ENCODE results near the gene SLC7A10.
"Not testable (repeated sequence)": the region's sequence is repeated elsewhere in the genome, so short reads cannot be mapped to it uniquely, and the experiment has no call there.

Gene SLC7A10

DNA sequence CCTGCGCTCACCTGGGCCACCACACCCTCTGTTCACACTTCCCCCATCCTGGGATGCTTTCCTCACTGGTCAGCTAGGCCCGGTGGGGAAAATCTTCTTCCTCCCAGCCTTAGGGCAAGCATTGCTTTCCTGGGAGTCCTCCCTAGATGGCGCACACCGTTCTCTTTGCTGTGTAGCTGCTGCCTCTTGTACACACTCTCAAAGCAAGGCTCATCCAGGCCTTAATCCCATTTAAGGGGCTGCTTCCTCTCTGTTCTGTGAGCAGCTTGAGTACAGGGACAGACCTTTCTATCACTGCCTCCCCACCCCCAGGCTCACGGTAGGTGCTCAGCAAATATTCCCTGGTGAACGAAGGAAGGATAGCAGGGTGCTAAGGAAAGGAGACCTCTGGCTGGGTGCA lies 11.1 kb downstream of the SLC7A10 start:
- TF ChIP-seq, protein P1, sequence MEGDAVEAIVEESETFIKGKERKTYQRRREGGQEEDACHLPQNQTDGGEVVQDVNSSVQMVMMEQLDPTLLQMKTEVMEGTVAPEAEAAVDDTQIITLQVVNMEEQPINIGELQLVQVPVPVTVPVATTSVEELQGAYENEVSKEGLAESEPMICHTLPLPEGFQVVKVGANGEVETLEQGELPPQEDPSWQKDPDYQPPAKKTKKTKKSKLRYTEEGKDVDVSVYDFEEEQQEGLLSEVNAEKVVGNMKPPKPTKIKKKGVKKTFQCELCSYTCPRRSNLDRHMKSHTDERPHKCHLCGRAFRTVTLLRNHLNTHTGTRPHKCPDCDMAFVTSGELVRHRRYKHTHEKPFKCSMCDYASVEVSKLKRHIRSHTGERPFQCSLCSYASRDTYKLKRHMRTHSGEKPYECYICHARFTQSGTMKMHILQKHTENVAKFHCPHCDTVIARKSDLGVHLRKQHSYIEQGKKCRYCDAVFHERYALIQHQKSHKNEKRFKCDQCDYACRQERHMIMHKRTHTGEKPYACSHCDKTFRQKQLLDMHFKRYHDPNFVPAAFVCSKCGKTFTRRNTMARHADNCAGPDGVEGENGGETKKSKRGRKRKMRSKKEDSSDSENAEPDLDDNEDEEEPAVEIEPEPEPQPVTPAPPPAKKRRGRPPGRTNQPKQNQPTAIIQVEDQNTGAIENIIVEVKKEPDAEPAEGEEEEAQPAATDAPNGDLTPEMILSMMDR (IDR thresholded peaks at IDR 0.05; ENCODE audit: control extremely low read depth, extremely low read depth, low read depth, missing control alignments): no peak
- DNase-seq (ENCODE audit: extremely low spot score): no peak
- ChIA-PET POLR2A (no interaction called here), CTCF (interaction anchor here (1.4 kb wide), 1 partner anchor 191 kb away, joined by 3 read pairs; no protein-coding TSS in a partner anchor)

DNA sequence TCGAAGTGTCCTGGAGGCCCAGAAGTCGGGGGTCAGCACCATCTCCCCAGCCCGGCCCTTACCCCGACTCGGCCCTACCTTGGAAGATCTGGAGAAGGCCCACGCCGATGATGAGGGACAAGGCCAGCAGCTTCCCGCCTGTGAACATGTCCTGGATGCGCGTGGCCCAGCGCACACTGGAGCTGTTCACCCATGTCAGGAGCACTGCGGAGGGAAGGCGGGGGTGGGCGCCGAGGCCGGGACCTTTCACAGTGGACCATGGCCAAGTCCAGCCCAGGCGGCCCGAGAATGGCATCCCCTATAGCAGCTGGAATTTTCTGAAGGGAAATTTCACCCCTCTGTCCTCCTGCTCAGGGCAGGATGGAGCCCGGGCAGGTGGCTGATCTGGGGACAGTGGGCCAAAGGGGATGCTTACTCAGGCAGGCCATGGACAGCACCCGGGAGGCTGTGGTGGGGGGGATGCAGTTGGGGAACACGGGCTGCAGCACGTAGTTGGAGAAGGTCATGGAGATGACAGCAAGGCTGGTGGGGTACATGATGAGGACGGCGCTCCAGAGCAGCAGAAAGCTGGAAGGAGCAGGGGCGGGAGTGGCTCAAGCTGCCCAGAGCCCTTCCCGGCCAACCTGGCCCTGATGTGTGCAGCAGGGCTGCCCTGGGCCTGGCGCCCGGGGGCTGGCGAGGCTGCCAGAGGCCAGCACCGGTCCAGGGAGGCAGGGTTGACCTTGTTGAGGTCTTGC lies 13.0 kb downstream of the SLC7A10 start:
- CTCF ChIA-PET: no interaction called here
- no peak for DNase-seq (ENCODE audit: extremely low spot score)
- POLR2A ChIA-PET: no interaction called here
- TF ChIP-seq, protein P1 (IDR thresholded peaks at IDR 0.05; ENCODE audit: control extremely low read depth, extremely low read depth, low read depth, missing control alignments): no peak

DNA sequence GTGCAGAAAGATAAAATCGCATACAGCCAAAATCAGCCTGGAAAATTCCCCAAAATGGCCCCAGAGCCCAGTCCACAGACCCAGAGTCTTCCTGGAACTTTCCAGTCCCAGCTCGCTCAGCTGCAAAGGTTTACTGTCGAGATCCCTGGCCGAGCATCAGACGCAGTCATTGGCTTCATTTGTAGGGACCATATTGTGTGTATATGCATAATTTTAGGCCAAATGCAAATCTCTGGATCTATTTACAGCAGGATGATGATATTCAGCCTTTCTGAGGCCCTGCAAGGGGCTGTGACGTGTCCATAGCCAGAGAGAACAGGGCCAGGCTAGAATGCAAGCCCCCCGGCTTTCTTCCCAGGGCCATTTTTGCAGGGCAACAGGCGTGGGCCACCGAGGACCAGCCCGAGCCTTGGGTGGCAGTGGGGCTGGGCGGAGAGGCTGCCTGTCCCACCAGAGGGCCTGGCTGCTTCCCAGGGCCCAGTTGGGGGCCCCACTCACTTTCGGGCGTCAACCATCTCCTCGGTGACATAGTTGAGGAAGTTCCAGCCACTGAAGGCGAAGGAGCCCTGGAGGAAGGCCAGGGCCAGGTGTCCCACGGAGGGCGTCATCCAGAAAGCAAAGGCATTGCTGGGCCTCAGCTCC lies 13.7 kb downstream of the SLC7A10 start:
- ChIA-PET CTCF (no interaction called here), POLR2A (no interaction called here)
- TF ChIP-seq, protein P1 (IDR thresholded peaks at IDR 0.05; ENCODE audit: control extremely low read depth, extremely low read depth, low read depth, missing control alignments): no peak
- no peak for DNase-seq (ENCODE audit: extremely low spot score)

DNA sequence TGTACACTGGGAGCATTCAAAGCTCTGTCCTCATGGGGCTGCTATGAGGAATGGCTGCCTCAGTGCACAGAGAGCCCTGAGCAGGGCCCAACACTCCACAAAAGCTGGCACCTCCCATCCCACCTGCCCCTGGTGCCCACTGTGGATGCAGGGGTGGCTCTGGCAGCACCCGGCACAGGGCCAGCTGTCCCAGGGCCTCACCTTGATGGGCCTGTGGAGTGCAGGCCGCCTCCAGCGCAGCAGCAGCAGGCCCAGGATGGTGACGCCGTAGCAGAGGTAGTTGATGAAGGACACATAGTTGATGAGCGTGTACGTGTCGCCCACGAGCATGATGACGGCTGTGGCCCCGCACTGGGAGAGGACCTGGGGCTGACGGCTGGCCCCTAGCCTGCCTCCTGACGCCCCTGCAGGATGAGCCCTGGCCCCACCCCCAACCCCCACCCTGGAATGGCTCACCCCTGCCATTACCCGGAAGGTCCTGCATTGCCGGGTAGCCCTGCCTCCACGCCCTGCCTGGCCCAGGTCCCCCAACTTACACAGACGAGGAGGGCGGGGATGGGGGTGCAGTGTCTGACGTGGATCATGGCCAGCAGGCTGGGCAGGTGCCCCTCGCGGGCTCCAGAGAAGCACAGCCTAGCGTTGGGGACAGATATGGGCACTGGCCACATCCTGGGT lies 15.2 kb downstream of the SLC7A10 start:
- CTCF ChIA-PET: interaction anchor here (0.6 to 1.4 kb wide), 3 partner anchors 26 to 862 kb away, joined by 3 to 4 read pairs (median 3); no protein-coding TSS in a partner anchor
- TF ChIP-seq, protein P1 (IDR thresholded peaks at IDR 0.05; ENCODE audit: control extremely low read depth, extremely low read depth, low read depth, missing control alignments): no peak
- POLR2A ChIA-PET: no interaction called here
- DNase-seq (ENCODE audit: extremely low spot score): no peak

DNA sequence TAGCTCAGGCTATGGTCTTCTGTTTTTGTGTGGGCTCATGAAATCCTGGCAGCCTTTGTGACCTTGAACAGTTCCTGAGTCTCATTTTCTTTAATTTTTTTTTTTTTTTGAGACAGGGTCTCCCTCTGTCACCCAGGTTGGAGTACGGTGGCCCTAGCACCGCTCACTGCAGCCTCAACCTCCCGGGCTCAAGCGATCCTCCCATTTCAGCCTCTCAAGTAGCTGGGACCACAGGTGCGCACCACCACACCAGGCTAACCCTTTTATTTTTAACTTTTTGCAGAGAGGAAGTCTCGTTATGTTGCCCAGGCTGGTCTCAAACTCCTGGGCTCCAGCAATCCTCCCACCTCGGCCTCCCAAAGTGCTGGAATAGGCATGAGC lies 15.8 kb downstream of the SLC7A10 start:
- DNase-seq (ENCODE audit: extremely low spot score); POLR2A ChIA-PET: not testable (repeated sequence)
- CTCF ChIA-PET: interaction anchor here (0.8 to 1.4 kb wide), 2 partner anchors 13 to 197 kb away, joined by 3 to 4 read pairs; no protein-coding TSS in a partner anchor

DNA sequence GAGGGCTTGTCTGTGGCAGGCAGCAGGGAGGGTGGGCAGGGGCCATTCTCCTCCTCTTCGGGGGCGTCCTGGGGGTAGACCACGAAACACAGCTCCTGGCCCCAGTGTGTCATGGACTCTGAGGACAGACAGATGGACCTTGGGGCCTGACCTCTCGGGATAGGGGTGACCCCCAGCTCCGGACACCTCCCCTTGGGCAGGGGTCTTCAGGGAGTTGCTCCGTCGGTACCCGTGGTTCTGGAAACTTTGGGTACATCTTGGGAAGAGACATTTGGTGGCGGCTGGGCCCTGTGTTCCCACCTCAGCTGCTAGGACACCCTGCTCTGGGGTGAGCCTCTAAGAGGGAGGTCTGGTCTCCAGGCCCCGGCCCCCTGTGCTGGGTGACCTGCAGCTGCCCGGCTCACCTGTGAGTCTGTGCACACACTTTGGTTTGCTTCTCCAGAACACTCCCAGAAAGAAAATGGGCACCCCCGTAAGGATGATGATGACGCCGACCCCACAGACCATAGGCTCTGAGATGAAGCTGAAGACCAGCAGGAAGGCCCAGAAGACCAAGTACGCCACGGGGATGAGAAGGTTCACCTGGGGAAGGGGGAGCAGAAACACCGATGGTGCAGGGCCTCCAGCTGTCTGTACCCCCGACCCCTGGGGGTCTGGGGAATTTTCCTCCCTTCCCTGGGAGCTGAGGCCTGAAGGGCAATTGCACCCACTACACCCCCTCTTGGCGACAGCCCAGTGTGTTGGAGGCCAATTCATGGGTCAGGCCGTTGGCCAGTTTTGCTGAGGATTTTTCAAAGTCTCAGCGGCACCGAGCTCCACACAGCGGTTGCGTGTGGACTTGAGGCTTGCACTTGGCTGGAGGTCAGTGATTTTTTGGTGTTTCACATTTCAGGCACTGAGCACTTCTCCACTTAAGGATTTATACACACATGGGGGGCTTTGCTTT lies 16.5 kb downstream of the SLC7A10 start:
- TF ChIP-seq, protein P1 (IDR thresholded peaks at IDR 0.05; ENCODE audit: control extremely low read depth, extremely low read depth, low read depth, missing control alignments): no peak

More for the DNA sequence above, 16.5 kb downstream of the SLC7A10 start:
- ChIA-PET CTCF (interaction anchor here (0.8 to 1.4 kb wide), 2 partner anchors 14 to 197 kb away, joined by 3 to 4 read pairs; no protein-coding TSS in a partner anchor), POLR2A (no interaction called here)
- no peak for DNase-seq (ENCODE audit: extremely low spot score)

All from GM10248 (cell line).